SK-N-SH treated with all-trans-retinoic acid at 6 μM for 48 hours (cell line): Measurements from ENCODE around the gene TRMT112.

Experiments used
- ARNTL ChIP-seq: fragments of 450-650 bp; formaldehyde crosslinking; IDR thresholded peaks from 2 replicates; pipeline ENCODE4 v1.5.0; 2020; ENCODE audit warnings: low read depth, mild to moderate bottlenecking, moderate library complexity, borderline replicate concordance
- ESRRG ChIP-seq: fragments of 250-450 bp; sonication (Bioruptor Pico); IDR thresholded peaks from 2 replicates; pipeline ENCODE4 v1.6.1; 2021; ENCODE audit warnings: mild to moderate bottlenecking
- PATZ1 ChIP-seq: fragments of 250-450 bp; sonication (Bioruptor Pico); IDR thresholded peaks from 2 replicates; pipeline ENCODE4 v1.8.0; 2020; ENCODE audit warnings: mild to moderate bottlenecking, moderate library complexity, borderline replicate concordance
- TOX ChIP-seq: fragments of 250-450 bp; sonication (Bioruptor Pico); IDR thresholded peaks from 2 replicates; pipeline ENCODE4 v1.8.0; 2021; ENCODE audit warnings: mild to moderate bottlenecking, moderate library complexity, borderline replicate concordance
- ZFP3 ChIP-seq: fragments of 250-450 bp; sonication (Bioruptor Pico); IDR thresholded peaks from 2 replicates; pipeline ENCODE4 v1.5.0; 2020; ENCODE audit warnings: mild to moderate bottlenecking, moderate library complexity
- ZFP30 ChIP-seq: fragments of 450-650 bp; formaldehyde crosslinking; IDR thresholded peaks from 2 replicates; pipeline ENCODE4 v1.5.0; 2022; ENCODE audit warnings: mild to moderate bottlenecking, moderate library complexity
- ZNF70 ChIP-seq: fragments of 450-650 bp; formaldehyde crosslinking; IDR thresholded peaks from 2 replicates; pipeline ENCODE4 v1.5.0; 2020; ENCODE audit warnings: mild to moderate bottlenecking, moderate library complexity

- TF ChIP-seq ZNF70, result no peak
- no peak for TF ChIP-seq ZFP30 (CRISPR knock-in tag)
- no peak for TF ChIP-seq ZFP3
- TF ChIP-seq ARNTL, result no peak
- TF ChIP-seq PATZ1, result no peak
- TF ChIP-seq ESRRG (CRISPR knock-in tag), result no peak
- TF ChIP-seq TOX (CRISPR knock-in tag), result no peak
These were observed at the start of gene TRMT112 for GRCh38 chr11:64317325-64317960.
